ENCODE data around the gene ZNF860.

Gene ZNF860

DNA sequence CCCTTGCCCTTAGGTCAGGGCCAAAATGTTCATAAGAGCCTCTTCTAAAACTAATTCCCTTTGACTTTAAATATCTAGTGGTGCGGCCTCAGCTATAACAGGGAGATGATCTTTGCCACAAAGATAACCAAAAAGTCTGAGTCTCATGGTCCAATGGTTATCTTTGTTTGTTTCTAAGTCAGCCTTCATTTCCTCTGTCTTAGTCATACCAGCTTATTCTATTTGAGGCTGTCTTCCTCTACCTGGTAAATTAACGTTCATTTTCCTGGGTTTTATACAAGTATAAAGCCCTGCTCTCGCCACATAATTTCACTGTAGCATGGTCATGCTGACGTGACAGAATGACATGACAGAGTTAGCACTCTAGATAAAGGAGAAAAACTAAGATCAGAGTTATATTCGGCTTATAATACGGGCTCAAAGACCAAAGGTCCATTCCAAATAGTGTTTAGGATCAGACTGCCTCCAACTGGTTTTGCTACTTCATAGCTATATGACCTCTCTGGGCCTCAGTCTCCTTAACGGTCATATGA is 18.4 kb downstream of the ZNF860 start:
- Histone ChIP-seq H3K36me3 (no peaks in the 10 kb centered on the region), H3K27me3 (ENCODE audit: insufficient read depth, low read depth, severe bottlenecking) (no peaks in the 10 kb centered on the region), H3K9me3 (ENCODE audit: severe bottlenecking) (no peaks in the 10 kb centered on the region), H3K4me3 (ENCODE audit: low read depth, low read length) (no peak overlapping the region), H3K27ac (no peak overlapping the region)
- TF ChIP-seq, protein P1, sequence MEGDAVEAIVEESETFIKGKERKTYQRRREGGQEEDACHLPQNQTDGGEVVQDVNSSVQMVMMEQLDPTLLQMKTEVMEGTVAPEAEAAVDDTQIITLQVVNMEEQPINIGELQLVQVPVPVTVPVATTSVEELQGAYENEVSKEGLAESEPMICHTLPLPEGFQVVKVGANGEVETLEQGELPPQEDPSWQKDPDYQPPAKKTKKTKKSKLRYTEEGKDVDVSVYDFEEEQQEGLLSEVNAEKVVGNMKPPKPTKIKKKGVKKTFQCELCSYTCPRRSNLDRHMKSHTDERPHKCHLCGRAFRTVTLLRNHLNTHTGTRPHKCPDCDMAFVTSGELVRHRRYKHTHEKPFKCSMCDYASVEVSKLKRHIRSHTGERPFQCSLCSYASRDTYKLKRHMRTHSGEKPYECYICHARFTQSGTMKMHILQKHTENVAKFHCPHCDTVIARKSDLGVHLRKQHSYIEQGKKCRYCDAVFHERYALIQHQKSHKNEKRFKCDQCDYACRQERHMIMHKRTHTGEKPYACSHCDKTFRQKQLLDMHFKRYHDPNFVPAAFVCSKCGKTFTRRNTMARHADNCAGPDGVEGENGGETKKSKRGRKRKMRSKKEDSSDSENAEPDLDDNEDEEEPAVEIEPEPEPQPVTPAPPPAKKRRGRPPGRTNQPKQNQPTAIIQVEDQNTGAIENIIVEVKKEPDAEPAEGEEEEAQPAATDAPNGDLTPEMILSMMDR (IDR thresholded peaks at IDR 0.05; ENCODE audit: low read depth, low read length), result no peak
- no peak for DNase-seq

DNA sequence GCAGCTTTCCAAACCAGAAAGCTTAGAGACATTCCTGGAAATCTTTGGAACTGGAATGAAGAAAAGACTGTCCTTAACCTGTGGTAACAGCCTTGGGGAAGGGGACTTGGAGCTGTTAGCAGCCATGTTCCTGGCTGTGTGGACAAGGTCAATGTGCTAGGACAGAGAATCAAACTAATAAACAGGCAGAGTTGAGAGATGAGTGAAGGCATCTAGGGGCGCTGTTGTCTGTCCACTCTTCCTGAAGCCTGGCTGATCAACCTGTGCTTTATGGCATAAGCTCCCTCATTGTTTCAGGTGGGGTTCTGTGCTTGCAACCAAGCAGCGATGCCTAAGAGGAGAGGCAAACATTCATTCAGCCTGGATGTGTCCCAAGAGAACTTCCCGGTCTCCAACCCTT is 19.3 kb downstream of the ZNF860 start:
- Histone ChIP-seq H3K27ac (no peak overlapping the region), H3K27me3 (ENCODE audit: insufficient read depth, low read depth, severe bottlenecking) (no peaks in the 10 kb centered on the region), H3K9me3 (ENCODE audit: severe bottlenecking) (no peaks in the 10 kb centered on the region), H3K4me3 (ENCODE audit: low read depth, low read length) (no peak overlapping the region), H3K36me3 (no peaks in the 10 kb centered on the region)
- TF ChIP-seq, protein P1 (IDR thresholded peaks at IDR 0.05; ENCODE audit: low read depth, low read length), result no peak
- DNase-seq, result no peak

DNA sequence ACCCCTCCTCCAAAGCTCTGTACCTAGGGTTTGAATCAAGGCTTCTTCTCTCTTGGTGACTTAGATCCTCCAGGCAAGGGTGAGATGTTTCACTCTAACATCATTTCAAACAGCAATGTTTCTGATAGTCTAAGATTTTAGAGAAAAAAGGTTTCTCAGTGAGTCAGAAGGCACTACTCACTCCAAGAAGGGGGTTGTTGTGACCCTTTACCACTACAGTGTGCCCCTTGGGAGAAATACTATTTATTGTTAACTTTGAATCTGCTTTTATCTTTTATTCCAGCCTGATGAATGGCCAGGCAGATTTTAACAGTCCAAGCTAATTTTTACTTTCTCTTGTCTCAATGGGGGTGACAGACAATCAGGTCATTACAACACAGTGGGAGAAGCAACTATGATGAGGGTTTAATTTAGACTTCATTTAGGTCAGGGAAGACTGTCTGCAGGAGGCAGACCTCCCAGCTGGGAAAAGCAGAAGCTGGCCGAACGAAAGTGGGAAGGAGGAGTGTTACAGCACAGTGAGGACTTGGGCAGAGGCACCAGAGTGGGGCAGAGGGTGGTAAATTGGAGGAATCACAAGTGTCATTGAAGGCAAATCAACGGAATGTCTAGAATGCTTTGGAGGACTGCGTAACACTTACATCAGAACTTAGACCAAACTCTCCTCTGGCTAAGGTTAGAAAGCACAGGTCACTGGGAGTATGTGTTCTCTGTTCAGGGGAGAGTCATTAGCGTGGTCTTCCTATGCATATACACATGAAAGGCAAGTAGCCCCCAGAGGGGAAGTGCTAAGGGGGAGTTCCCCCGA is 21.2 kb downstream of the ZNF860 start:
- TF ChIP-seq, protein P1 (IDR thresholded peaks at IDR 0.05; ENCODE audit: low read depth, low read length), result no peak
- no peaks in the 10 kb centered on the region for H3K9me3 ChIP-seq (ENCODE audit: severe bottlenecking)
- H3K36me3 ChIP-seq, result no peaks in the 10 kb centered on the region
- H3K27me3 ChIP-seq (ENCODE audit: insufficient read depth, low read depth, severe bottlenecking), result no peaks in the 10 kb centered on the region
- H3K27ac ChIP-seq, result no peak overlapping the region
- H3K4me3 ChIP-seq (ENCODE audit: low read depth, low read length), result no peak overlapping the region
- DNase-seq, result no peak

DNA sequence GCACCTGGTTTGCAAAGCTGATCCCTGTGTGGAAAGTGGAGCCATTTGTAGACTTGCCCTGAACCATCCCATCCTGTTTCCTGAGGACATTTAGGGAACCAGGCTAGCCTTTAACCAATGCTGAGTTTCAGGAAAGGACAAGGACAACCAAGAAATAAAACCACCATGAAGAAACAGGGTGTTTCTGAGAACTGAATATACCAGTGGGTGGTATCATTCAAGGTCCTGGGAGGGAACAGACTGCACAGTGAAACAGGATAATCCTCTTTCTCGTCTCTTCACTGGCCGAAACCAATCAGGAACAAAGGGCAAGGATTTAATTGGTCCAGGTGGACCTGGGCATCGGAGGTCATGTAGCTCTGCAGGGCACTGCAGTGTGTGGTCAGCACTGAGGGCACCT is 21.8 kb downstream of the ZNF860 start:
- Histone ChIP-seq H3K9me3 (ENCODE audit: severe bottlenecking) (no peaks in the 10 kb centered on the region), H3K27me3 (ENCODE audit: insufficient read depth, low read depth, severe bottlenecking) (no peaks in the 10 kb centered on the region), H3K4me3 (ENCODE audit: low read depth, low read length) (no peak overlapping the region), H3K27ac (no peak overlapping the region), H3K36me3 (no peaks in the 10 kb centered on the region)
- DNase-seq, result no peak
- TF ChIP-seq, protein P1 (IDR thresholded peaks at IDR 0.05; ENCODE audit: low read depth, low read length), result no peak

DNA sequence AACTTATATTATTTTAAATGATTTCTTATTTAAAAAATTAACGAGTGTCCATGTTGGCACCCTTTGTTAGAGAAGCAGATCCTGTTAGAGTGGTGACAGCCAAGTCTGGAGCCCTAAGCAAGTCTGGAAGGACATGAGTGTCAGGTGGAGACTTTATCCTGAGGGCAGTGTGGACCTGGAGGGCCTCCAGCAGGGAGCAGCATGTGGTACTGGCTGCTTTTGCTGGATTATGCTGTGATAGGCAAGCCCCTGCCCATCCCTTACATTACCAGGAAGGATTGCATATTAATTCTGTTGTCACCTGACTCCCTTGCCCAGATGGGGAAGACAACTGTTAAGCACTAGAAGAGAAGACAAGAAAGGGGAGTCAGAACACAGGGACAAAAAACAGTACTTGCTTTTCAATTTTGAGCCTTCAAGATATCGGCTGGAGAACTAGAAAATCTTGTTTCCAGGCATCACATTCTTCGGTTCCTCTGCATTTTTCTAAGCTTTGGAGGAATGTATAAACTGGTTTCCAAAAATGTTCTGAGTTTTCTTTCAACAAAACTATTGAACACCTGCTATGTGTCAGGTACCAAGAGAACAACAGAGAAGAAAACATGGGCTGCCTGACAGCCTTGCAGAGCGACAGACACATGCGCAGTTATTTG is 22.7 kb downstream of the ZNF860 start:
- no peaks in the 10 kb centered on the region for H3K9me3 ChIP-seq (ENCODE audit: severe bottlenecking)
- no peaks in the 10 kb centered on the region for H3K27me3 ChIP-seq (ENCODE audit: insufficient read depth, low read depth, severe bottlenecking)
- TF ChIP-seq, protein P1 (IDR thresholded peaks at IDR 0.05; ENCODE audit: low read depth, low read length), result peak; percentile 62
- H3K4me3 ChIP-seq (ENCODE audit: low read depth, low read length), result no peak overlapping the region
- peak; percentile 63 for DNase-seq
- no peaks in the 10 kb centered on the region for H3K36me3 ChIP-seq
- no peak overlapping the region for H3K27ac ChIP-seq

All from WERI-Rb-1 (cell line).